Loucy (cell line): Measurements from ENCODE around the gene FBLIM1.

Source experiments
- H2AFZ ChIP-seq: fragments of 200-600 bp; sonication (generic); 2 replicates; pipeline ENCODE4 v1.6.0; 2016; ENCODE audit warnings: antibody characterized with exemption, mild to moderate bottlenecking, low read length, moderate library complexity
- H3F3A ChIP-seq: fragments of 200-600 bp; 2 replicates; pipeline ENCODE4 v1.6.0; 2016; ENCODE audit warnings: antibody characterized with exemption, low read depth, mild to moderate bottlenecking
- H3K27me3 ChIP-seq: fragments of 200-600 bp; sonication (generic); 2 replicates; pipeline ENCODE4 v1.6.1; 2014; ENCODE audit warnings: low read length, mild to moderate bottlenecking; ENCODE audit not compliant: insufficient read depth, poor library complexity, severe bottlenecking
- H3K36me3 ChIP-seq: fragments of 200-600 bp; sonication (generic); 2 replicates; pipeline ENCODE4 v1.6.1; 2016; ENCODE audit warnings: low read length; ENCODE audit not compliant: insufficient read depth
- H3K4me1 ChIP-seq: fragments of 200-600 bp; sonication (generic); 2 replicates; pipeline ENCODE4 v1.5.1; 2014; ENCODE audit warnings: low read length, mild to moderate bottlenecking; ENCODE audit not compliant: insufficient read depth, poor library complexity, severe bottlenecking
- H3K4me2 ChIP-seq: fragments of 200-600 bp; sonication (generic); 2 replicates; pipeline ENCODE4 v1.6.0; 2014; ENCODE audit warnings: antibody characterized with exemption, low read length, low read depth, mild to moderate bottlenecking; ENCODE audit not compliant: poor library complexity, severe bottlenecking
- H3K4me3 ChIP-seq: fragments of 200-600 bp; sonication (generic); 2 replicates; pipeline ENCODE4 v1.5.1; 2014; ENCODE audit warnings: low read length, mild to moderate bottlenecking, mixed read lengths; ENCODE audit not compliant: poor library complexity, severe bottlenecking
- H3K79me2 ChIP-seq: fragments of 200-600 bp; sonication (generic); 2 replicates; pipeline ENCODE4 v1.6.1; 2014; ENCODE audit warnings: low read length; ENCODE audit not compliant: insufficient read depth
- H3K9ac ChIP-seq: fragments of 200-600 bp; sonication (generic); 2 replicates; pipeline ENCODE4 v1.6.0; 2014; ENCODE audit warnings: mild to moderate bottlenecking, low read depth, low read length, moderate library complexity; ENCODE audit not compliant: poor library complexity, severe bottlenecking
- H3K9me2 ChIP-seq: fragments of 200-600 bp; sonication (generic); replicated peaks from 2 replicates; pipeline ENCODE4 v1.6.1; 2016; ENCODE audit warnings: low read depth, low read length, mixed read lengths
- H3K9me3 ChIP-seq: fragments of 200-600 bp; sonication (generic); 2 replicates; pipeline ENCODE4 v1.6.1; 2014; ENCODE audit warnings: mild to moderate bottlenecking, antibody characterized with exemption, low read length, low read depth; ENCODE audit not compliant: insufficient read depth
- H4K20me1 ChIP-seq: fragments of 200-600 bp; sonication (generic); 2 replicates; pipeline ENCODE4 v1.6.0; 2014; ENCODE audit warnings: antibody characterized with exemption, low read length, mild to moderate bottlenecking; ENCODE audit not compliant: insufficient read depth, poor library complexity, severe bottlenecking
- EZH2phosphoT487 ChIP-seq: fragments of 200-600 bp; IDR thresholded peaks from 2 replicates; pipeline ENCODE4 v1.6.1; 2018; ENCODE audit warnings: antibody characterized with exemption, mild to moderate bottlenecking, moderate library complexity, borderline replicate concordance
- TF ChIP-seq, protein P1 (sequence below): fragments of 200-600 bp; sonication (generic); conservative IDR thresholded peaks from 2 replicates; pipeline ENCODE4 v1.5.1; 2014; ENCODE audit warnings: mild to moderate bottlenecking, antibody characterized with exemption, low read length

Gene FBLIM1

GRCh38 chr1:15739259-15739658 lies 19.3 kb upstream of the FBLIM1 start:
- Histone ChIP-seq H4K20me1 (no peaks in the 10 kb centered on the region), H3K4me2 (no peak overlapping the region), H3F3A (no peaks in the 10 kb centered on the region), H3K9me3 (no peaks in the 10 kb centered on the region), H3K4me1 (no peaks in the 10 kb centered on the region), H3K4me3 (no peak overlapping the region), H3K79me2 (no peaks in the 10 kb centered on the region), H3K36me3 (no peaks in the 10 kb centered on the region), H2AFZ (no peak overlapping the region), H3K27me3 (no peaks in the 10 kb centered on the region), H3K9ac (no peak overlapping the region), H3K9me2 (no peaks in the 10 kb centered on the region)
- TF ChIP-seq EZH2phosphoT487 = no peak
- TF ChIP-seq, protein P1, sequence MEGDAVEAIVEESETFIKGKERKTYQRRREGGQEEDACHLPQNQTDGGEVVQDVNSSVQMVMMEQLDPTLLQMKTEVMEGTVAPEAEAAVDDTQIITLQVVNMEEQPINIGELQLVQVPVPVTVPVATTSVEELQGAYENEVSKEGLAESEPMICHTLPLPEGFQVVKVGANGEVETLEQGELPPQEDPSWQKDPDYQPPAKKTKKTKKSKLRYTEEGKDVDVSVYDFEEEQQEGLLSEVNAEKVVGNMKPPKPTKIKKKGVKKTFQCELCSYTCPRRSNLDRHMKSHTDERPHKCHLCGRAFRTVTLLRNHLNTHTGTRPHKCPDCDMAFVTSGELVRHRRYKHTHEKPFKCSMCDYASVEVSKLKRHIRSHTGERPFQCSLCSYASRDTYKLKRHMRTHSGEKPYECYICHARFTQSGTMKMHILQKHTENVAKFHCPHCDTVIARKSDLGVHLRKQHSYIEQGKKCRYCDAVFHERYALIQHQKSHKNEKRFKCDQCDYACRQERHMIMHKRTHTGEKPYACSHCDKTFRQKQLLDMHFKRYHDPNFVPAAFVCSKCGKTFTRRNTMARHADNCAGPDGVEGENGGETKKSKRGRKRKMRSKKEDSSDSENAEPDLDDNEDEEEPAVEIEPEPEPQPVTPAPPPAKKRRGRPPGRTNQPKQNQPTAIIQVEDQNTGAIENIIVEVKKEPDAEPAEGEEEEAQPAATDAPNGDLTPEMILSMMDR = no peak

GRCh38 chr1:15739745-15740144 lies 18.9 kb upstream of the FBLIM1 start:
- Histone ChIP-seq H3K79me2 (no peaks in the 10 kb centered on the region), H3K9me3 (no peaks in the 10 kb centered on the region), H3K9me2 (no peaks in the 10 kb centered on the region), H3K9ac (no peak overlapping the region), H3K4me1 (no peaks in the 10 kb centered on the region), H3K4me2 (no peak overlapping the region), H2AFZ (no peak overlapping the region), H3K27me3 (no peaks in the 10 kb centered on the region), H3K4me3 (no peak overlapping the region), H3F3A (no peaks in the 10 kb centered on the region), H4K20me1 (no peaks in the 10 kb centered on the region), H3K36me3 (no peaks in the 10 kb centered on the region)
- TF ChIP-seq, protein P1 = peak; percentile 37
- TF ChIP-seq EZH2phosphoT487 = no peak

DNA sequence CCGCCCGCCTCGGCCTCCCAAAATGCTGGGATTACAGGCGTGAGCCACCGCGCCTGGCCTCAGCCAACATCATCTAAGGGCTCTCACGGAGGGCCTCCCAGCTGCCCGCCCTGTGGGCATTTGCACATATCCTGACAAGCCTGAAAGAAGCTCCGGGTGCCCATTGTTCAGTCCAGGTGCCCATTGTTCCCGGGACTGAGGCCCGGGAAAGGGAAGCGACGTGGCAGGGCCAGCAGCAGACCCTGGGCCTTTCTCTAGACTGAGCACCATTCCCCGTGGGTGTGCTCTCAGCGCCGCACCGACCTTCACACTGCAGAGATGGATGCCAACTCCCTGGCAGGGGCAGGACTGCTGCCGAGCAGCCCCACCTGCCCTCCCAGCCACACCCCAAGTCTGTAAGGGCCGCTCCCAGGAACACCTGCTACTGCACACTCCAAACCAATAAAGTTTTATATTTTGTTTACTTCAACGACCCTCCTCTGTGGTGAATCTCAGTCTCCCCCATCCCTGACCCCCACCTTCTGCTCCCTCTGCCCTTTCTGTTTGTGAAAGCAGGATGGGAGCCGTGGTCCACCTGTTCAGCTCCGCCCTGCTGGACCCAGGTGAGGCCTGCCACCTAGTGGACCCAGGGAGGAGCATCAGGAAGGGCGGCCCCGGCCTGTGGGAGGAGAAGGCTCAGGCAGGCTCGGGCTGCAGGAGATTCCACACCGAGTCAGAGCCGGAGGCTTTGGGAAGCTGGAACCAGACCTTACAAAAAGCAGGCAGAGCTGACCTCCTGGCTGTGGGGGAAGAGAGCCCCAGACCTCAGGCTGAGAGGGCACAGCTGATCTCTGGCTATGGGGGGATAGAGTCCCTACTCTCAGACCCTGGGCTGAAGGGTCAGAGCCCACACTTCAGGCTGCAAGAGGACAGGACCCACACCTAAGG lies 17.4 kb upstream of the FBLIM1 start:
- no peak overlapping the region for H3K9ac ChIP-seq

More for the DNA sequence above, 17.4 kb upstream of the FBLIM1 start:
- no peaks in the 10 kb centered on the region for H3K9me3 ChIP-seq
- no peaks in the 10 kb centered on the region for H3K27me3 ChIP-seq
- no peak overlapping the region for H3K4me2 ChIP-seq
- TF ChIP-seq, protein P1 = peak; percentile 86
- no peak for TF ChIP-seq EZH2phosphoT487
- no peaks in the 10 kb centered on the region for H4K20me1 ChIP-seq
- no peaks in the 10 kb centered on the region for H3K9me2 ChIP-seq
- H3K4me3 ChIP-seq = no peak overlapping the region
- H3F3A ChIP-seq = no peaks in the 10 kb centered on the region
- H3K36me3 ChIP-seq = no peaks in the 10 kb centered on the region
- H3K79me2 ChIP-seq = no peaks in the 10 kb centered on the region
- 0 out of 2 replicates have a peak overlapping the region, but pooled peaks have one; percentile 34 for H2AFZ ChIP-seq
- no peaks in the 10 kb centered on the region for H3K4me1 ChIP-seq
